Naive thymus-derived CD4-positive, alpha-beta T cell (primary cell): Measurements from ENCODE around the gene RPE65. TPM values are rescaled to one million over a fixed set of nuclear protein-coding genes. Genes with fewer than 3 reads are reported as not detected.
"Not testable (repeated sequence)": the region's sequence is repeated elsewhere in the genome, so short reads cannot be mapped to it uniquely, and the experiment has no call there.

Experiments
- ATAC-seq: fragments of 150-1000 bp; cut with Tn5 transposase; 2 replicates; pipeline ENCODE4 v1.10.0; 2021; ENCODE audit warnings: mild to moderate bottlenecking, moderate library complexity
- CTCF ChIA-PET: fragments of 350-600 bp; sonication (Branson Sonifier 250); formaldehyde crosslinking; loops from one replicate; lab custom pipeline; 2021; ENCODE audit warnings: antibody characterized with exemption; lab: Charles Lee
- POLR2A ChIA-PET: fragments of 350-600 bp; sonication (Branson Sonifier 250); formaldehyde crosslinking; loops from one replicate; lab custom pipeline; 2021; ENCODE audit warnings: antibody characterized with exemption, inconsistent platforms; lab: Charles Lee
- DNase-seq, 9 donors: peaks; one replicate each; pipeline versions ENCODE4 v3.0.0 to v3.0.0-alpha.2; 2020 to 2022; ENCODE audit warnings: mixed read lengths in 1 of 9
- H3K27ac ChIP-seq: one replicate; pipeline ENCODE4 v1.7.0; 2013; ENCODE audit warnings: mild to moderate bottlenecking, low read depth, low read length, moderate library complexity
- H3K27me3 ChIP-seq, 2 donors: one replicate each; pipeline ENCODE4 v1.7.0; 2013; ENCODE audit warnings: low read length in 2 of 2, mild to moderate bottlenecking in 2 of 2, moderate library complexity in 2 of 2; ENCODE audit not compliant: control insufficient read depth in 2 of 2, insufficient read depth in 2 of 2
- H3K36me3 ChIP-seq, 3 experiments: 1 replicate in 2 of 3; 2 replicates in 1 of 3; pipeline ENCODE4 v1.7.0; 2013; ENCODE audit warnings: low read length in 3 of 3, mild to moderate bottlenecking in 3 of 3, moderate library complexity in 1 of 3; ENCODE audit not compliant: insufficient read depth in 3 of 3, control insufficient read depth in 2 of 3
- H3K4me1 ChIP-seq, 2 donors: one replicate each; pipeline ENCODE4 v1.7.0; 2013; ENCODE audit warnings: low read length in 2 of 2, mild to moderate bottlenecking in 2 of 2, moderate library complexity in 1 of 2; ENCODE audit not compliant: control insufficient read depth in 2 of 2, insufficient read depth in 2 of 2
- H3K4me3 ChIP-seq: 2 replicates; pipeline ENCODE4 v1.7.0; 2013; ENCODE audit warnings: mild to moderate bottlenecking, low read length
- H3K9me3 ChIP-seq, 3 experiments: 1 replicate in 2 of 3; 2 replicates in 1 of 3; pipeline ENCODE4 v1.7.0; 2013; ENCODE audit warnings: low read length in 3 of 3; ENCODE audit not compliant: control insufficient read depth in 2 of 3
- H3K27ac Mint-ChIP-seq, 9 donors: one replicate each; pipeline ENCODE4 v1.8.0; 2020 to 2022; ENCODE audit warnings: mixed read lengths in 9 of 9, mild to moderate bottlenecking in 8 of 9, moderate library complexity in 5 of 9, inconsistent platforms in 2 of 9
- H3K27me3 Mint-ChIP-seq, 5 donors: one replicate each; pipeline ENCODE4 v1.8.0; 2021 to 2022; ENCODE audit warnings: mixed read lengths in 5 of 5, mild to moderate bottlenecking in 1 of 5
- H3K36me3 Mint-ChIP-seq, 5 donors: one replicate each; pipeline ENCODE4 v1.8.0; 2020 to 2022; ENCODE audit warnings: mixed read lengths in 5 of 5, mild to moderate bottlenecking in 3 of 5, inconsistent platforms in 1 of 5
- H3K4me1 Mint-ChIP-seq, 7 donors: one replicate each; pipeline ENCODE4 v1.8.0; 2020 to 2022; ENCODE audit warnings: mixed read lengths in 7 of 7, mild to moderate bottlenecking in 3 of 7, inconsistent platforms in 1 of 7
- H3K4me3 Mint-ChIP-seq, 10 donors: one replicate each; pipeline ENCODE4 v1.8.0; 2020 to 2022; ENCODE audit warnings: mild to moderate bottlenecking in 10 of 10, mixed read lengths in 10 of 10, moderate library complexity in 6 of 10, inconsistent platforms in 2 of 10
- H3K9me3 Mint-ChIP-seq, 11 donors: one replicate each; pipeline ENCODE4 v1.8.0; 2020 to 2022; ENCODE audit warnings: mixed read lengths in 11 of 11, mild to moderate bottlenecking in 4 of 11, inconsistent platforms in 1 of 11, moderate library complexity in 1 of 11
- intact Hi-C, 2 donors: fragments of 100-400 bp; cut with micrococcal nuclease; formaldehyde crosslinking; loops; one replicate each; pipeline ENCODE4 v1.15.1; 2023
- polyA plus RNA-seq, 2 donors: library from polyadenylated mRNA; unstranded; fragments of 300-500 nt; fragmentation: Illumina TruSeq; gene quantifications; one replicate each; pipeline ENCODE4 v1.2.3, GENCODE V29; 2021
- total RNA-seq, 6 experiments: library from RNA in 5 of 6; stranded (reverse) in 5 of 6; gene quantifications; 1 replicate in 5 of 6; 2 replicates in 1 of 6; pipeline ENCODE4 v1.2.3 and lab custom pipeline; 2021 to 2026

The RPE65 gene
- total and polyA plus RNA-seq, 7 experiments from 2014 or later = not detected

DNA sequence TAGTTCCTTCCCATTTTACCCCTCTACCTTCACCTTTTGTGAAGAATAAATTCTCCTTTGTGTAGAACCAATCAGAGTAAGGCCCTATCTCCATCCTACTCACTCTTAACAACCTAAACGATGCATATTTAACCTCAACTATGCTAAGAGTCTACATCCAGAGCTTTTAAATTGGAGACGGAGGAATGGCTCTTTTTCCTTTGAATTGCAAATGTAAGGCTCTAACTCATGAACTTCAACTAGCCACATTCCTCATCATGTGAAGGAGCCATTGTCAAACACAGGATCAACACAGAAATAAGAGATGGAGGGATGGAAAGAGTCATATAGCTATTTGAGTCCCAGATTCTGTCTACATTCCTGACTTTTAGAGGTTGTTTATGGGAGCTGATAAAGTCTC, 28.9 kb upstream of the RPE65 start:
- H3K4me1 ChIP-seq = no peaks in the 10 kb centered on the region
- CTCF ChIA-PET = no interaction called here
- Mint-ChIP-seq H3K36me3 (peaks cover 0 to 34% (median 0%) of the 10 kb centered on the region in 5 donors), H3K4me3 (no peak overlapping the region), H3K9me3 (peaks cover 0 to 4% (median 0%) of the 10 kb centered on the region in 11 donors), H3K27me3 (peaks cover 0 to 4% (median 0%) of the 10 kb centered on the region in 5 donors), H3K27ac (no peak overlapping the region), H3K4me1 (no peaks in the 10 kb centered on the region)
- POLR2A ChIA-PET = no interaction called here
- no peak for DNase-seq
- no peak for ATAC-seq
- H3K27ac ChIP-seq = no peak overlapping the region
- H3K4me3 ChIP-seq = no peak overlapping the region
- H3K36me3 ChIP-seq = no peaks in the 10 kb centered on the region
- H3K9me3 ChIP-seq = no peaks in the 10 kb centered on the region
- intact Hi-C loops = no loop called here
- no peaks in the 10 kb centered on the region for H3K27me3 ChIP-seq

DNA sequence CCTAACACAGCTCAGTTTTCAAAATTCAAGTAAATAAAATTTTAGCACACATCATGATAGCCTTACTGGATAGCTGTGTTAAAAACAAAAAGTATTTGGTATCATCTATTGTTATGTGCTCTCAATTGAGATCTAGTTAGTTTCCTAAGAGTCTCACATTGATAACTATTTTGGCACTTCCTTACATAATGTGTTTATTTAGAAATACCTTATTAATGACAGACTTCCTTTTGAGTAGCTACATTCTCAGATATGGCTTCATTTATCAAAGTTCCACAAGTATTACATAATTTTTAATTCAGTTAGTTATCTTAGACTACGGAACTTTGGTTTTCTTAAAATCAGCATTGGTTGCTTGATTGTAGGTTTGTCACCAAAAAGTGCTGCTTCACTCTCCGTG, 26.9 kb upstream of the RPE65 start:
- H3K27me3 ChIP-seq, H3K27ac ChIP-seq, H3K4me3 Mint-ChIP-seq, DNase-seq, H3K9me3 ChIP-seq, intact Hi-C loops, H3K4me3 ChIP-seq, H3K27ac Mint-ChIP-seq, H3K4me1 Mint-ChIP-seq, H3K27me3 Mint-ChIP-seq, H3K4me1 ChIP-seq, ATAC-seq, POLR2A ChIA-PET, H3K36me3 ChIP-seq: not testable (repeated sequence)
- Mint-ChIP-seq H3K36me3 (peaks cover 0 to 20% (median 0%) of the 10 kb centered on the region in 5 donors), H3K9me3 (peaks cover 0 to 12% (median 0%) of the 10 kb centered on the region in 11 donors)
- CTCF ChIA-PET = interaction anchor here (0.7 kb wide), 1 partner anchor 668 kb away, joined by 3 read pairs; no protein-coding TSS in a partner anchor

DNA sequence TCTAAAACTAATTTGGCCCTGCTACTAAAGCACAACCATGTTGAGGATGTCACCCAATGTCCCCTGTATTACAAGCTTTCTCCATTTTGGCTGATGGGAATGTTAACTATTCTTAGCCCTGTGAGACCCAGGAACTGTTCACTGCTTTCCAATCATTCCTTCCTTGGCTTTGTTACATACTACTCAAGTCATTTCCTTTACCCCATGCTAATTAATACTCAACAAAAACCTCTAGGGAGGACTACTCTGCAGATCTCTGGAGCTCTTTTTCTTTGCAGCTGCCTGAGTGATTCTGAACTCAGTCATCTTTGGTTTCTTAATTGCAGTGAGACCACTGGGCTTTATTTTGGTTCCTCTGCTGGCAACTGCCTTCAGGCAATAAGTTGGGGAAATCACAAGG, 23.3 kb upstream of the RPE65 start:
- Mint-ChIP-seq H3K4me3 (no peak overlapping the region), H3K27ac (no peak overlapping the region), H3K27me3 (peaks cover 0 to 4% (median 0%) of the 10 kb centered on the region in 5 donors), H3K4me1 (peaks cover 0 to 2% (median 0%) of the 10 kb centered on the region in 7 donors), H3K9me3 (peaks cover 0 to 12% (median 0%) of the 10 kb centered on the region in 11 donors), H3K36me3 (peaks cover 0 to 2% (median 0%) of the 10 kb centered on the region in 5 donors)
- ATAC-seq (no peak), DNase-seq (no peak)
- ChIA-PET POLR2A (no interaction called here), CTCF (no interaction called here)
- no peaks in the 10 kb centered on the region for H3K27me3 ChIP-seq
- no peaks in the 10 kb centered on the region for H3K9me3 ChIP-seq
- H3K4me3 ChIP-seq = no peak overlapping the region
- intact Hi-C loops = no loop called here
- no peaks in the 10 kb centered on the region for H3K36me3 ChIP-seq
- H3K4me1 ChIP-seq = no peaks in the 10 kb centered on the region
- H3K27ac ChIP-seq = no peak overlapping the region

DNA sequence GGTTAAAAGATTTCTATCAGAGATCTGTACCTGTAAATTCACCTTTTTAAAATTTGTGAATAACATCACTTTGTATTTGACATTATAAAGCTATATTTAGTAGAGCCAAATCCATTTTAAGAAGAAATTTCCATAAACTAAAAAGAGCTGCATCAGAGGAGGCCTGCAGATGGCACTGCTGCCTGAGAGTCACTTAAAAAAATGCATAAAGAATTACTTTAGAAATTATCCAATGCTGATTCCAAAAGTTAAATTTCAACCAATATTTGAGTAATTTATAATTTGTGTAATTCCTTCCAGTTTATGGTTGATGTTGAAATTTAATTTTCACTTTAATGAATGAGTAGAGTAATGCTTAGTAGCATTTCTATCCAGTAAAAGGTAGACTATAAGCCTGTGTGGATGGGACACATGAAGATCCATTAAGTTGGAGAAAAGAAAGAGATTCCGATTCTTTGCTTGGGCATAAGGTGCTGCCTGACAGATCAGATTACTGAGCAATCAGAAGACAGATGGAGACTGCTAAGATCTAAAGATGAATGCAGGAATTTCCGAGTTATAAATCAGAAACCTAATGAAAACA, 20.7 kb upstream of the RPE65 start:
- H3K4me3 Mint-ChIP-seq = no peak overlapping the region
- DNase-seq = no peak

DNA sequence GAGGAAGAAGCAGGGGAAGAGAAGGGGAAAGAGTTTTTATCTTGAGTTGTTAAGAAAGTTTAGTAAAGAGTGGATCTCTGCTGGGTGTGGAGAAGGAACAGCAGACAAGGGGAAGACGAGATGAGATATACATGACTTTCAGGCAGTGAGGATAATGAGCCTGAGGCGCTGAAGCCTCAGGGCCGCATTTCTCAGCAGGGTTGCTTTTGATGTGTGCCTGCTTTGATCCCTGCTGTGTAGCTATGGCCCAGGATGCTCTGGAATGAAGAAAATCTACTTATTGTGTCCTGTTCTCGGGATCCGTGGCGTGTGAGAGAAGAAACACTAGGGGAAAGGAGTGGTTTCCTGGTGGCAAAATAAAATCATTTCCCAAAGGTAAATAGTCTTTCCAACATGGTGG, 15.1 kb upstream of the RPE65 start:
- ATAC-seq = no peak
- Histone ChIP-seq H3K27me3 (no peaks in the 10 kb centered on the region), H3K36me3 (no peaks in the 10 kb centered on the region), H3K9me3 (no peaks in the 10 kb centered on the region), H3K4me3 (no peak overlapping the region), H3K27ac (no peak overlapping the region), H3K4me1 (no peaks in the 10 kb centered on the region)
- H3K4me3 Mint-ChIP-seq = no peak overlapping the region
- H3K4me1 Mint-ChIP-seq = peaks cover 0 to 2% (median 0%) of the 10 kb centered on the region in 7 donors
- no peak overlapping the region for H3K27ac Mint-ChIP-seq
- intact Hi-C loops = no loop called here
- peaks cover 1 to 10% (median 5%) of the 10 kb centered on the region in 5 donors for H3K27me3 Mint-ChIP-seq
- ChIA-PET CTCF (no interaction called here), POLR2A (no interaction called here)
- H3K9me3 Mint-ChIP-seq = peaks cover 0 to 17% (median 12%) of the 10 kb centered on the region in 11 donors
- DNase-seq = no peak
- H3K36me3 Mint-ChIP-seq = peaks cover 0 to 9% (median 0%) of the 10 kb centered on the region in 5 donors

More for the DNA sequence above, 20.7 kb upstream of the RPE65 start:
- H3K27me3 ChIP-seq = no peaks in the 10 kb centered on the region
- Mint-ChIP-seq H3K36me3 (no peaks in the 10 kb centered on the region), H3K9me3 (peaks cover 0 to 12% (median 0%) of the 10 kb centered on the region in 11 donors), H3K27me3 (peaks cover 0 to 5% (median 0%) of the 10 kb centered on the region in 5 donors), H3K27ac (no peak overlapping the region), H3K4me1 (peaks cover 0 to 2% (median 0%) of the 10 kb centered on the region in 7 donors)
- H3K4me3 ChIP-seq = no peak overlapping the region
- POLR2A ChIA-PET = no interaction called here
- CTCF ChIA-PET = no interaction called here
- H3K36me3 ChIP-seq = no peaks in the 10 kb centered on the region
- no peak for ATAC-seq
- intact Hi-C loops = loop anchor here in 1 of 2 donors (1.0 kb wide), 1 partner anchor 1267 kb away; no protein-coding TSS in a partner anchor
- H3K27ac ChIP-seq = no peak overlapping the region
- H3K4me1 ChIP-seq = no peaks in the 10 kb centered on the region
- H3K9me3 ChIP-seq = no peaks in the 10 kb centered on the region

DNA sequence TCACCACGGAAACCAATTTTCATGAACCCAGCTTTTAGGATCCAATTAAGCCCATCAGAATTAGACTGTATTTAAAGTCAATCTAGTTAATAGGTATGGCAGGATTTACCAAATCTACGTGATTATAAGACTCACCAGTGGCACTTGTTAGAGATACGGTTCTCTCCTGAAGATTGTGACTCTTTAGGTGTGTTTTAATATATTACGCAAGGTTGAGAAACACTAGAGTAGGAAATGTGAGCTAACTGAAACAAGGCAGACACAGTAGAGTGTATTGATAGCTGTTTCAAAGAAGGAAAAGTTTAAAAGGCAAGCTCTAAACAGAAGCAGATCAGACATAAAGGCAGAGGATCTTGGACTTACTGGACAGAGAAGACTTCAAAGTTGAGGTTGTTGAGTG, 11.2 kb upstream of the RPE65 start:
- no peak overlapping the region for H3K27ac ChIP-seq
- H3K4me1 Mint-ChIP-seq = peaks cover 0 to 2% (median 0%) of the 10 kb centered on the region in 7 donors
- H3K4me1 ChIP-seq = no peaks in the 10 kb centered on the region
- peaks cover 4 to 15% (median 9%) of the 10 kb centered on the region in 5 donors for H3K27me3 Mint-ChIP-seq
- H3K9me3 Mint-ChIP-seq = peaks cover 0 to 17% (median 12%) of the 10 kb centered on the region in 11 donors
- DNase-seq = no peak
- no peak for ATAC-seq
- intact Hi-C loops = no loop called here
- ChIA-PET POLR2A (no interaction called here), CTCF (no interaction called here)
- H3K27me3 ChIP-seq = no peaks in the 10 kb centered on the region
- H3K27ac Mint-ChIP-seq = no peak overlapping the region
- H3K4me3 Mint-ChIP-seq = no peak overlapping the region
- H3K9me3 ChIP-seq = no peaks in the 10 kb centered on the region
- no peak overlapping the region for H3K4me3 ChIP-seq
- no peaks in the 10 kb centered on the region for H3K36me3 ChIP-seq
- H3K36me3 Mint-ChIP-seq = peaks cover 0 to 9% (median 0%) of the 10 kb centered on the region in 5 donors

DNA sequence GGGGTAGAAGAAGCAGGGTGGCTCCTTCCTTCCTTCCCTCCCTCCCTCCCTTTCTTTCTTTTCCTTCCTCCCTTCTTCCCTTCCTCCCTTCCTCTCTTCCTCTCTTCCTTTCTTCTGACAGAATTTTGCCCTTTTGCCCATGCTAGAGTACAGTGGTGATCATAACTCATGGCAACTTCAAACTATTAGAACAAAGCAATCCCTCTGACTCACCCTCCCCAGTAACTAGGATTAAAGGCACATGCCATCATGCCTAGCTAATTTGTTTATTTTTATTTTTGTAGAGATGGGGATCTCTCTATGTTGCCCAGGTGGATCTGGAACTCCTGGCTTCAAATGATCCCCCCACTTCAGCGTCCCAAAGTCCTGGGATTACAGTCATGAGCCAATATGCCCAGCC, 10.0 kb upstream of the RPE65 start:
- no peak overlapping the region for H3K27ac Mint-ChIP-seq
- no peaks in the 10 kb centered on the region for H3K9me3 ChIP-seq
- H3K4me1 Mint-ChIP-seq = peaks cover 0 to 2% (median 0%) of the 10 kb centered on the region in 7 donors
- H3K27me3 Mint-ChIP-seq = peaks cover 0 to 10% (median 9%) of the 10 kb centered on the region in 5 donors
- ChIA-PET POLR2A (no interaction called here), CTCF (no interaction called here)
- H3K4me1 ChIP-seq = no peaks in the 10 kb centered on the region
- no peaks in the 10 kb centered on the region for H3K36me3 ChIP-seq
- ATAC-seq = no peak
- H3K27me3 ChIP-seq = no peaks in the 10 kb centered on the region
- H3K4me3 Mint-ChIP-seq = no peak overlapping the region
- H3K36me3 Mint-ChIP-seq = peaks cover 0 to 4% (median 0%) of the 10 kb centered on the region in 5 donors
- H3K27ac ChIP-seq = no peak overlapping the region
- intact Hi-C loops = no loop called here
- H3K4me3 ChIP-seq = no peak overlapping the region
- DNase-seq = no peak
- H3K9me3 Mint-ChIP-seq = peaks cover 0 to 12% (median 9%) of the 10 kb centered on the region in 11 donors
